ENCODE data around the gene OPCML.

DNA sequence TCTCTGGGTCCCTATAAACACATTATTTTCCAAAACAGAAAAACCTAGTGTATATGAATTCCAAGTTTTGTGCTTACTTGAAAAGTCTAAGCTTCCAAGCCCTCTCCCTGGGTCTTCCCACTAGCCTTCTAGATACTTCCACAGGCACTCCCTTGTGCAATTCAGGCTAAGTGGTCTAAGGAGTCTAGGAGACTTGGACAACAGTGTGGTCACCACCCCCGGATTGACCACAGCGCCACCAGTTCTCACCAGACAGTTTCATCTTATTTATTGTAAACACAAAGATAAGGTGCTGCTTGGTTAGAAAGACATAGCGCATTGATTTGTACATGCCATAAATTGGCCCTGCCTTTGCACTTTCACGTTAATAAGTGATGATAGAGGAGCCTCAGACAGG, 623.9 kb downstream of the OPCML start:
- TF ChIP-seq EZH2 (IDR thresholded peaks at IDR 0.05; ENCODE audit: borderline replicate concordance, insufficient read depth, low read length, poor library complexity, severe bottlenecking) (no peak), TAF1 (IDR thresholded peaks at IDR 0.05; ENCODE audit: low read depth) (no peak), EP300 (conservative IDR thresholded peaks at IDR 0.05; ENCODE audit: poor library complexity, severe bottlenecking) (no peak), POLR2AphosphoS5 (IDR thresholded peaks at IDR 0.05) (no peak), SMC3 (conservative IDR thresholded peaks at IDR 0.05; ENCODE audit: poor library complexity) (no peak), MXI1 (conservative IDR thresholded peaks at IDR 0.05; ENCODE audit: poor library complexity, severe bottlenecking) (no peak)
- TF ChIP-seq, protein P1, sequence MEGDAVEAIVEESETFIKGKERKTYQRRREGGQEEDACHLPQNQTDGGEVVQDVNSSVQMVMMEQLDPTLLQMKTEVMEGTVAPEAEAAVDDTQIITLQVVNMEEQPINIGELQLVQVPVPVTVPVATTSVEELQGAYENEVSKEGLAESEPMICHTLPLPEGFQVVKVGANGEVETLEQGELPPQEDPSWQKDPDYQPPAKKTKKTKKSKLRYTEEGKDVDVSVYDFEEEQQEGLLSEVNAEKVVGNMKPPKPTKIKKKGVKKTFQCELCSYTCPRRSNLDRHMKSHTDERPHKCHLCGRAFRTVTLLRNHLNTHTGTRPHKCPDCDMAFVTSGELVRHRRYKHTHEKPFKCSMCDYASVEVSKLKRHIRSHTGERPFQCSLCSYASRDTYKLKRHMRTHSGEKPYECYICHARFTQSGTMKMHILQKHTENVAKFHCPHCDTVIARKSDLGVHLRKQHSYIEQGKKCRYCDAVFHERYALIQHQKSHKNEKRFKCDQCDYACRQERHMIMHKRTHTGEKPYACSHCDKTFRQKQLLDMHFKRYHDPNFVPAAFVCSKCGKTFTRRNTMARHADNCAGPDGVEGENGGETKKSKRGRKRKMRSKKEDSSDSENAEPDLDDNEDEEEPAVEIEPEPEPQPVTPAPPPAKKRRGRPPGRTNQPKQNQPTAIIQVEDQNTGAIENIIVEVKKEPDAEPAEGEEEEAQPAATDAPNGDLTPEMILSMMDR (IDR thresholded peaks at IDR 0.05; ENCODE audit: poor library complexity, severe bottlenecking): no peak
- TF ChIP-seq, protein P2, sequence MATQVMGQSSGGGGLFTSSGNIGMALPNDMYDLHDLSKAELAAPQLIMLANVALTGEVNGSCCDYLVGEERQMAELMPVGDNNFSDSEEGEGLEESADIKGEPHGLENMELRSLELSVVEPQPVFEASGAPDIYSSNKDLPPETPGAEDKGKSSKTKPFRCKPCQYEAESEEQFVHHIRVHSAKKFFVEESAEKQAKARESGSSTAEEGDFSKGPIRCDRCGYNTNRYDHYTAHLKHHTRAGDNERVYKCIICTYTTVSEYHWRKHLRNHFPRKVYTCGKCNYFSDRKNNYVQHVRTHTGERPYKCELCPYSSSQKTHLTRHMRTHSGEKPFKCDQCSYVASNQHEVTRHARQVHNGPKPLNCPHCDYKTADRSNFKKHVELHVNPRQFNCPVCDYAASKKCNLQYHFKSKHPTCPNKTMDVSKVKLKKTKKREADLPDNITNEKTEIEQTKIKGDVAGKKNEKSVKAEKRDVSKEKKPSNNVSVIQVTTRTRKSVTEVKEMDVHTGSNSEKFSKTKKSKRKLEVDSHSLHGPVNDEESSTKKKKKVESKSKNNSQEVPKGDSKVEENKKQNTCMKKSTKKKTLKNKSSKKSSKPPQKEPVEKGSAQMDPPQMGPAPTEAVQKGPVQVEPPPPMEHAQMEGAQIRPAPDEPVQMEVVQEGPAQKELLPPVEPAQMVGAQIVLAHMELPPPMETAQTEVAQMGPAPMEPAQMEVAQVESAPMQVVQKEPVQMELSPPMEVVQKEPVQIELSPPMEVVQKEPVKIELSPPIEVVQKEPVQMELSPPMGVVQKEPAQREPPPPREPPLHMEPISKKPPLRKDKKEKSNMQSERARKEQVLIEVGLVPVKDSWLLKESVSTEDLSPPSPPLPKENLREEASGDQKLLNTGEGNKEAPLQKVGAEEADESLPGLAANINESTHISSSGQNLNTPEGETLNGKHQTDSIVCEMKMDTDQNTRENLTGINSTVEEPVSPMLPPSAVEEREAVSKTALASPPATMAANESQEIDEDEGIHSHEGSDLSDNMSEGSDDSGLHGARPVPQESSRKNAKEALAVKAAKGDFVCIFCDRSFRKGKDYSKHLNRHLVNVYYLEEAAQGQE (IDR thresholded peaks at IDR 0.05; ENCODE audit: borderline replicate concordance): no peak
